NCI-H146 treated with DMSO at 0.1 percent for 48 hours (cell line): Measurements from ENCODE around the gene ZNF57.
"Not testable (repeated sequence)": the region's sequence is repeated elsewhere in the genome, so short reads cannot be mapped to it uniquely, and the experiment has no call there.

Source experiments
- DNase-seq: peaks from one replicate; lab custom pipeline; 2025; ENCODE audit not compliant: unreplicated experiment; lab: John Stamatoyannopoulos, UW

Gene ZNF57

GRCh38 chr19:2900296-2901252 is at the start of gene ZNF57:
Gene ZNF57 (plus strand): TSS chr19:2900928. CDS start chr19:2901046, 118 bp downstream.
- peak; percentile 91 for DNase-seq

- DNase-seq, result no peak
Observed at GRCh38 chr19:2852598-2852997, 48.1 kb upstream of the ZNF57 start.

- DNase-seq, result no peak
Observed at GRCh38 chr19:2853015-2853606, 47.6 kb upstream of the ZNF57 start.

- no peak for DNase-seq
Observed at GRCh38 chr19:2854849-2855248, 45.9 kb upstream of the ZNF57 start.

- DNase-seq, result no peak
Observed at GRCh38 chr19:2856457-2857050, 44.2 kb upstream of the ZNF57 start.

- no peak for DNase-seq
Observed at GRCh38 chr19:2858864-2859263, 41.9 kb upstream of the ZNF57 start.

- DNase-seq, result no peak
Observed at GRCh38 chr19:2863816-2864215, 36.9 kb upstream of the ZNF57 start.

GRCh38 chr19:2865334-2866100 is 35.2 kb upstream of the ZNF57 start:
- peak; percentile 3 for DNase-seq

- DNase-seq, result no peak
Observed at GRCh38 chr19:2866495-2867024, 34.2 kb upstream of the ZNF57 start.

GRCh38 chr19:2867025-2867991 is 33.4 kb upstream of the ZNF57 start, which contains the start of gene ZNF556:
Gene ZNF556 (plus strand): TSS chr19:2867335. CDS start chr19:2867422, 87 bp downstream.
- DNase-seq, result peak; percentile 95

- DNase-seq, result no peak
Observed at GRCh38 chr19:2869618-2870017, 31.1 kb upstream of the ZNF57 start.

GRCh38 chr19:2872175-2872574 is 28.6 kb upstream of the ZNF57 start:
- DNase-seq, result not testable (repeated sequence)

GRCh38 chr19:2877398-2878331 is 23.1 kb upstream of the ZNF57 start:
- DNase-seq, result no peak

- no peak for DNase-seq
Observed at GRCh38 chr19:2883686-2884439, 16.9 kb upstream of the ZNF57 start.

- DNase-seq, result no peak
Observed at GRCh38 chr19:2885736-2886135, 15.0 kb upstream of the ZNF57 start.

- DNase-seq, result peak; percentile 90
Observed at GRCh38 chr19:2887391-2887914, 13.3 kb upstream of the ZNF57 start.

- DNase-seq, result peak; percentile 85
Observed at GRCh38 chr19:2888731-2889224, 11.9 kb upstream of the ZNF57 start.
